T-helper 1 cell treated with Interleukin-12 subunit alpha and Interleukin-12 subunit beta and Interleukin-4 antibody, amounts not matched to agents 30 ng/mL and 1 ng/mL, for 36 hours (primary cell): Measurements from ENCODE around the gene ZFYVE28. TPM values are rescaled to one million over a fixed set of nuclear protein-coding genes. Genes with fewer than 3 reads are reported as not detected.

Source experiments
- intact Hi-C: fragments of 100-400 bp; cut with micrococcal nuclease; formaldehyde crosslinking; loops from one replicate; pipeline ENCODE4 v1.15.1; 2024
- total RNA-seq: library from RNA; stranded (reverse); gene quantifications from 2 replicates; pipeline ENCODE4 v1.2.3, GENCODE V29; 2022

Gene ZFYVE28
- total RNA-seq, 1 donor from 2014 or later = 21.6 TPM

GRCh38 chr4:2356123-2357069 is 62.0 kb downstream of the ZFYVE28 start:
- intact Hi-C loops = loop anchor here (10.0 kb wide), 1 partner anchor 72 kb away; no protein-coding TSS in a partner anchor

- intact Hi-C loops = loop anchor here (1.0 to 10.0 kb wide), 2 partner anchors 70 to 134 kb away; no protein-coding TSS in a partner anchor
These were observed 63.7 kb downstream of the ZFYVE28 start for GRCh38 chr4:2354760-2355159.

GRCh38 chr4:2354118-2354517 is 64.3 kb downstream of the ZFYVE28 start:
- intact Hi-C loops = loop anchor here (1.0 to 10.0 kb wide), 2 partner anchors 69 to 134 kb away; no protein-coding TSS in a partner anchor

- intact Hi-C loops = loop anchor here (1.0 to 10.0 kb wide), 2 partner anchors 69 to 133 kb away; no protein-coding TSS in a partner anchor
These were observed 65.0 kb downstream of the ZFYVE28 start for GRCh38 chr4:2353222-2354107.

- intact Hi-C loops = loop anchor here (10.0 kb wide), 1 partner anchor 68 kb away; no protein-coding TSS in a partner anchor
These were observed 65.7 kb downstream of the ZFYVE28 start for GRCh38 chr4:2352729-2353221.

- intact Hi-C loops = loop anchor here (10.0 kb wide), 1 partner anchor 67 kb away; no protein-coding TSS in a partner anchor
These were observed 66.3 kb downstream of the ZFYVE28 start for GRCh38 chr4:2352171-2352570.

GRCh38 chr4:2350982-2351381 is 67.5 kb downstream of the ZFYVE28 start:
- intact Hi-C loops = loop anchor here (10.0 kb wide), 1 partner anchor 66 kb away; no protein-coding TSS in a partner anchor

GRCh38 chr4:2348786-2349185 is 69.7 kb downstream of the ZFYVE28 start:
- intact Hi-C loops = no loop called here

GRCh38 chr4:2347190-2347589 is 71.3 kb downstream of the ZFYVE28 start:
- intact Hi-C loops = no loop called here

GRCh38 chr4:2343476-2343875 is 75.0 kb downstream of the ZFYVE28 start:
- intact Hi-C loops = no loop called here

- intact Hi-C loops = no loop called here
These were observed 76.4 kb downstream of the ZFYVE28 start for GRCh38 chr4:2341911-2342652.

- intact Hi-C loops = no loop called here
These were observed 77.1 kb downstream of the ZFYVE28 start for GRCh38 chr4:2341261-2341841.

- intact Hi-C loops = no loop called here
These were observed 78.0 kb downstream of the ZFYVE28 start for GRCh38 chr4:2340272-2341061.

- intact Hi-C loops = no loop called here
These were observed 78.8 kb downstream of the ZFYVE28 start for GRCh38 chr4:2339458-2340271.

- intact Hi-C loops = no loop called here
These were observed 79.5 kb downstream of the ZFYVE28 start for GRCh38 chr4:2338754-2339457.

- intact Hi-C loops = no loop called here
These were observed 80.5 kb downstream of the ZFYVE28 start for GRCh38 chr4:2337896-2338295.

- intact Hi-C loops = no loop called here
These were observed 81.2 kb downstream of the ZFYVE28 start for GRCh38 chr4:2337131-2337723.
